GM18517 (cell line): ENCODE measurements around the gene F13A1.

Experiments used
- ATAC-seq: cut with Tn5 transposase; IDR thresholded peaks from one replicate; pipeline ENCODE4 v1.9.1; 2021; ENCODE audit warnings: mild to moderate bottlenecking, moderate library complexity; ENCODE audit not compliant: unreplicated experiment

F13A1 gene

DNA sequence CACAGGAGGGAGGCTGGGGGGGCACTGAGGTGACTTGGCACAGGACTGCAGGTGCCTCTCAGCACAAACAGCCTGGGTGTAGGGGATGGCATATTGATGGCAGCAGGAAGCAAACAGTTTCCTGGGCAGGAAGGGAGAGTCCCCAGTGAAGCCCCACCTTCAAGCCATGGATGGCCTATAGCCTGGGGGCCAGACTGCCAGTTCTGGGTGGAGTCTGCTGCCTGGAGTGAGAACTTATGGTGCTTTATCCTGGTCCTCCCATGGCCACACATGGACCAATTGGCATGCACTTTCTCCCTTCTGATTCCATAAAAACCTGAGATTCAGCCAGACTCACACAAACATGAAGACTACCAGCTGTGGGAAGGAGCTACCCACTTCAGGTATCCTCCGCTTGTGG is 198.5 kb downstream of the F13A1 start:
- ATAC-seq = no peak

DNA sequence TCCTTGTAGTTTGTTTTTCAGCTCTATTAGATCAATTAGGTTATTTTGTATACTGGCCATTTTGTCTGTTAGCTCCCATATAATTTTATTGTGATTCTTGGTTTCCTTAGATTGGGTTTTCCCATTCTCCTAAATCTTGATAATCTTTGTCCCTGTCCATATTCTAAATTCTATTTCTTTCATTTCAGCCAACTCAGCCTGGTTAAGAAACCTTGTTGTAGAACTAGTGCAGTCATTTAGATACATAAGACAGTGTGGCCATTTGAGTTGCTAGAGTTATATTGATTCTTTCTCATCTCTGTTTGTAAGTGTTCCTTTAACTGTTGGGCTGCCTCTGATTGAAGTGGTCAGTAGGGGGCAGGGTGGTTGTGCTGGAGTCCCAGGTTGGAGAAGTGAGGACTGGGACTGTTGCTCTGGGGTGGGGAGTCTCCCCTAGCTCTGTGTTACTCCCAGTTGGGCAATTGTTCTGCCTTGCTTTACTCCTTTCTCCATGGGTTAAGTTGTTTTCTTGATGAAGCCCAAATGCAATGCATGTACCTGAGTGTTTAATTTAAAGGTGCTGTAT is 214.9 kb downstream of the F13A1 start:
- no peak for ATAC-seq
